Duodenal mucosa (tissue), 2 donors: ENCODE results near the gene CD82.
"Not testable (repeated sequence)": the region's sequence is repeated elsewhere in the genome, so short reads cannot be mapped to it uniquely, and the experiment has no call there.

Source experiments
- H3K27ac ChIP-seq: one replicate; pipeline ENCODE4 v1.7.0; 2013; ENCODE audit warnings: low read depth, low read length
- H3K27me3 ChIP-seq, 2 donors: one replicate each; pipeline ENCODE4 v1.7.0; 2013; ENCODE audit warnings: low read length in 2 of 2, control low read depth in 1 of 2; ENCODE audit not compliant: insufficient read depth in 2 of 2, control insufficient read depth in 1 of 2
- H3K36me3 ChIP-seq, 2 donors: one replicate each; pipeline ENCODE4 v1.7.0; 2013; ENCODE audit warnings: low read length in 2 of 2, control low read depth in 1 of 2; ENCODE audit not compliant: insufficient read depth in 2 of 2, control insufficient read depth in 1 of 2
- H3K4me1 ChIP-seq, 2 donors: one replicate each; pipeline ENCODE4 v1.7.0; 2013; ENCODE audit warnings: low read length in 2 of 2, control low read depth in 1 of 2; ENCODE audit not compliant: insufficient read depth in 2 of 2, control insufficient read depth in 1 of 2
- H3K4me3 ChIP-seq, 2 donors: one replicate each; pipeline ENCODE4 v1.7.0; 2013; ENCODE audit warnings: low read length in 2 of 2, low read depth in 1 of 2
- H3K9ac ChIP-seq, 2 donors: one replicate each; pipeline ENCODE4 v1.7.0; 2013; ENCODE audit warnings: low read length in 2 of 2, low read depth in 1 of 2
- H3K9me3 ChIP-seq, 2 donors: one replicate each; pipeline ENCODE4 v1.7.0; 2013; ENCODE audit warnings: low read length in 2 of 2, control low read depth in 1 of 2; ENCODE audit not compliant: control insufficient read depth in 1 of 2

Gene CD82

DNA sequence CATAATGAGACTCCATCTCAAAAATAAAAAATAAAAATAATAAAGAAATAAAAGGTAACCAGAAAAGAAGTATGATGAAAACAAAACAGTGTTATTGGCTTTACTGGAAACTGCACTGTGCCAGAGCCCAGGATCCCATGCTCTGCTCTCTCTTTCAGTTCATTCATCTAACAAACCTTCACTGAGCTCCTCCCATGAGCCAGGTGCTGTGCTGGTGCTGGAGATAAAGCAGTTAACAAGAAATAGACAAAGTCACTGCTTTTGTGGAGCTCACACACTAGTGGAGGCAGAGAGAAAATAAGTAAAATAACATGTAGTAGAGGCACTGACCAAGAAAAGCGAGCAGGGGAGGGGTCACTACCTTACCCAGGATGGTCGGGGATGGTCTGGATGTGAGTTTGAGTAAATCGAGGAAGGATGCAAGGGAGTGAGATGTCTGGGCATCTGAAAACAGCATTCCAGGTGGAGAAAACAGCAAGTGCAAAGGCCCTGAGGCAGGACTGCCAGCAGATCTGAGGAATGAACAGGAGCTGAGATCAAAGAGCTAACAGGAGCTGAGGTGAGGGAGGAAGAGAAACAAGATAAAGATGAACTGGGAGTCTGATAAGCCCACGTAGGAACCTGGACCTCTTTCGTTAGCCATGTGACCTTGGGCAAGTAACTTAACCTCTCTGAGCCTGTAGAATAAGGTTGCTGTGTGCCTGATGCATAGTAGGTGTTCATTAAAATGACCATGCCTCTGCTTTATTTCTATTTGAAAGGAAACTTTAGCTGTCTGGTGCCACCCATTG lies 31.3 kb upstream of the CD82 start:
- H3K27ac ChIP-seq = no peak overlapping the region
- no peaks in the 10 kb centered on the region for H3K27me3 ChIP-seq

DNA sequence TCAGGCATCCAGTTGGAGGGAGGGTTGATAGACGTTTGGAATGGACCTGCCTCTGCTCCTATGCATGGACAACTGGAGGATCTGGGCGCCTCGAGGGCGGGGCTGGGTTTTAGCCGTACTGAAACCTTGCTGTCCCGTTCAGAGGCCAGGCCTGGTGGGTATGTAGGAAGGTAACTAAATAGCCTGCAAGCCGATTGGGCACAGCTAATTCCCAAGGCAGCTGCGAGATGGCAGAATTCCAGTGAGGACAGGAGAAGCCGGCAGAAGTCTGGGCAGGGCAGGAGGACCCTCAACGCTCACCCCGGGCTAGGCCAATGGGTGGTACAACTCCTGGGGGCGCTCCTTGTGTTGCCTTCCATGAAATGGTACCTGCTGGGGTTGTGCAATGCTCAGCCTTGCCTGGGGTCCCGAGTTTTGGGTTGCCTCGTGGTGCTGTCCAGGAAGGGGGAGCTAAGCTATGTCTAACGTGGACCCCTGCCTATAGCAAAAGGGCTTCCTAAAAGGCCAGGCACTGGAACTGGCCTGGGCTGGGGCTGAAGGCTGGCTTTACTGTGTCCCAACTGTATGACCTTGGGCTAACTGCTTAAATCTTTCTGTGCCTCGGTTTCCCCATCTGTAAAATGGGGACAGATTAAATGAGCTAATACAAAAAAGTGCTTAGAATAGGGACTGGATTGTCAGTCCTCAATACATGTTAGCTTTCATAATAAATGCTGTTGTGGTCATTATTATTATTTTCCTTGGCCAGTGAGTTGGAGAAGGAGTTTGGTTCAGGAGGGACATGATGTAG lies 30.1 kb upstream of the CD82 start:
- no peaks in the 10 kb centered on the region for H3K4me1 ChIP-seq
- no peaks in the 10 kb centered on the region for H3K36me3 ChIP-seq
- no peaks in the 10 kb centered on the region for H3K27me3 ChIP-seq
- no peak overlapping the region for H3K4me3 ChIP-seq
- H3K9me3 ChIP-seq = no peaks in the 10 kb centered on the region
- no peak overlapping the region for H3K27ac ChIP-seq
- no peak overlapping the region for H3K9ac ChIP-seq

More for the DNA sequence above, 31.3 kb upstream of the CD82 start:
- H3K4me1 ChIP-seq = no peaks in the 10 kb centered on the region
- no peaks in the 10 kb centered on the region for H3K36me3 ChIP-seq
- H3K4me3 ChIP-seq = no peak overlapping the region
- H3K9me3 ChIP-seq = no peaks in the 10 kb centered on the region
- no peak overlapping the region for H3K9ac ChIP-seq

DNA sequence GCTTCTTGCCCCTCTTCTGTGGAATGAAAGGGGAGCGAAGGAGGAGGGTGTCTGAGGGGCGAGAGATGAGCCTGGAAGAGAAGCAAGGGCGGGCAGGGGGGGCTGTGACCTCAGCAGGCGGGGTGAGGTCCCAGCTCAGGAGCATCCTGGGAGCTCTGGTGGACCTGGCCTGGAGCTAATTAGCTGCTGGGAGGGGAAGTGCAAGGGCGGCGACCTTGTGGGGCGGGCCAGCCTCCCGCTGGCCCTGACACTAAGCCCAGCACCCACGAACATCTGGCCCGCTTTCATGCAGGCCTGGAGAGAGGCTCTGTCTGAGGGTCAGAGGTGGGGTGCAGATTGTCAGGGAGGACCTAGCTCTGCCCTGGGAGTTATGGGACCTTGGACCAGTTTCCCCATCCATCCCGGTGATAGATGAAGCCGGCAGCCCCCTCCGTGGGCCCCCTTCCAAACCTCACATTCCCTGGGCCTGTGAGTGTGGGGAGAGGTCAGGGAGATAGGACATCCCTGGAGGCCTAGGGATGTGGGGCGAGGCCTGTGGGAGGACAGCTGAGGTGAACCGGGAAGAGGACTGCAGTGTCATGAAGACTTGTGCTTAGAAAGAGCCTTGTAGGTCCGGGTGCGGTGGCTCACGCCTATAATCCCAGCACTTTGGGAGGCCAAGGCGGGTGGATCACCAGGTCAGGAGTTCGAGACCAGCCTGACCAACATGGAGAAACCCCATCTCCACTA lies 28.5 kb upstream of the CD82 start:
- no peaks in the 10 kb centered on the region for H3K27me3 ChIP-seq
- H3K4me3 ChIP-seq = no peak overlapping the region
- H3K27ac ChIP-seq = no peak overlapping the region
- no peaks in the 10 kb centered on the region for H3K36me3 ChIP-seq
- H3K9ac ChIP-seq = no peak overlapping the region
- no peaks in the 10 kb centered on the region for H3K9me3 ChIP-seq
- H3K4me1 ChIP-seq = no peaks in the 10 kb centered on the region

DNA sequence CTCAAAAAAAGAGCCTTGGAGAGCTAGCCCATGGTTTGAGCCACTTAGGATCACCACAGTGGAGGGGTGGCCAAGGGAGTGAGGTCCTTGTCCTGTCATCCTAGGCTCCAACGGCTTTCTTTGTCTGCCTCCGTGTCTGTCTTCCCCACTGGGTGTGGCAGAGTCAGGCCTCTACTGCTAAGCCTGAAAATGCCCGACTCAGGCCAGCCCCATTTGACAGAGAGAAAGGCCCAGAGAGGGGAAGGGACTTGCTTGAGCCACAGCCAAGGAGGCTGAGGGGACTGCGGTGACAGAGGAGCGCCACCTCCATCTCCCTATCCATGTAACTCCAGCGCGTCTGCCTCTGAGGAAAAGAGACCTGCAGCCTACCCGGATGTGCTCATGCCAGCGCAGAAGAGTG lies 27.8 kb upstream of the CD82 start:
- Histone ChIP-seq H3K36me3 (no peaks in the 10 kb centered on the region), H3K9ac (no peak overlapping the region), H3K9me3 (no peaks in the 10 kb centered on the region), H3K27me3 (no peaks in the 10 kb centered on the region), H3K27ac (no peak overlapping the region), H3K4me1 (no peaks in the 10 kb centered on the region), H3K4me3 (no peak overlapping the region)

DNA sequence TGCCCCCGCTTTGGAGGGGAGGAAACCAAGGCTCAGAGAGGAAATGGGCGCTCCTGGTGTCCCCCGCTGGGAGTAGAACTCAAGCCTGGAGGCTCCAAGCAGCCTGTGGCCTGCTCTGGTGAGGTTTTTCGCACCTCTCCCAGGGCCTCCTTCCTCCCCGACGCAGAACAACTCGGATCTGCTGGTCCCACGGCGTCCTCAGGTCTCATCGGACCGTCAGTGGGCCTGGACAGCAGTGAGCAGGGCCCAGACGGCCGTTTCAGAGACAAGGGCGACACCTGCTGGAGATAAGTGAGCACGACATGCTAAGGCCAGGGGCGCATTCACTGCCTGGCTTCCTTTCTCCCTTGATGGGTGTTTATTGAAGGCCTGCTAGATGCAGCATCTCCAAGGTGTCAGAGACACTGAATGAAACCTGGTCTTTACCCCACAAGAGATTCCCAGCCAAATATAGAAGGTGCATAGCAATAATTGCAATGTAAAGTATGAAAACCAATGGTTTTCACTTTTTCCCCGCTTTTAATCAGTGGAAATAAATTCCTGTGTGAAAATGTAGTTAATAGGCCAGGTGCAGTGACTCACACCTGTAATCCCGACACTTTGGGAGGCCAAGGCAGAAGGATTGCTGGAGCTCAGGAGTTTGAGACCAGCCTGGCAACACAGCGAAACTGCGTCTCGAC lies 26.9 kb upstream of the CD82 start:
- Histone ChIP-seq H3K9ac (no peak overlapping the region), H3K27me3 (no peaks in the 10 kb centered on the region), H3K4me3 (no peak overlapping the region), H3K36me3 (no peaks in the 10 kb centered on the region), H3K9me3 (no peaks in the 10 kb centered on the region), H3K27ac (no peak overlapping the region), H3K4me1 (no peaks in the 10 kb centered on the region)

DNA sequence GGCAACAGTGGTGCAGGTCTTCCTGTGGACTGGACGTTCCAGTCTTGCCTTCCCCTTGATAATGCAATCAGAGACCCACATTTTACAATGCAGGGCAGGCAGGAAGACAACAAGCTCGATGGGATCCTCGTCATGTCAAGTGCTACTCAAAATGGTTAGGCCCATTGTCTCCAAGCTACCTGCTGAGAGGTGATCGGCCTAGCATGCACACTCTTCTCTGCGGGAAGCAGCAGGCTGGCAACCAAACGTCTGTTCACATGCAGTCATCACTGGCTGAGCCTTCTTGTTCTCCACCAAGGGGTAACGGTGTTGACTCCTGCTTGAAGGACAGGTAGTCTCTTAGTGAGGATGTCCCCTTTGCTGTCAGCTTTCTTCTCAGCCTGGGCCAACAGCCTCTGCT lies 25.5 kb upstream of the CD82 start:
- Histone ChIP-seq H3K9ac (no peak overlapping the region), H3K4me3 (no peak overlapping the region), H3K9me3 (no peaks in the 10 kb centered on the region), H3K27me3 (no peaks in the 10 kb centered on the region), H3K36me3 (no peaks in the 10 kb centered on the region), H3K4me1 (no peaks in the 10 kb centered on the region), H3K27ac (no peak overlapping the region)

DNA sequence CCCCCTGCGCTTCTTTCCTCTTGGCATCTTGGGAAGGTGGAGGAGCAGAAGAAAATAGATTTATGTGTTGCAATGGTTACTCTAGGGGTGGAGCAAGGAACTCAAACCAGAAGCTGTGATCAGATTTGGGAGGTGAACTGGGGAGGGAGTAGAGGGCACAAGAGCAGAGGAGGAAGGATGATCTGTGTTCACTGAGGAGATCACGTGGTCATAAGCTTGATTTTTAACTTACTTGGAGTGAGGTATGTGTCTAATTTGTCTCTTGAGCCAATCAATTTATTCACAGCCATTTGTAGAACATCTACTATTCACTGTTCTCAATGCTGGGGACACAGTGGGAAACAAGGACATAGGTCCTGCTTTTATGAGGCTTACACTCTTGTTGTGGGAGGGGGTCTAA lies 24.8 kb upstream of the CD82 start:
- no peaks in the 10 kb centered on the region for H3K27me3 ChIP-seq

DNA sequence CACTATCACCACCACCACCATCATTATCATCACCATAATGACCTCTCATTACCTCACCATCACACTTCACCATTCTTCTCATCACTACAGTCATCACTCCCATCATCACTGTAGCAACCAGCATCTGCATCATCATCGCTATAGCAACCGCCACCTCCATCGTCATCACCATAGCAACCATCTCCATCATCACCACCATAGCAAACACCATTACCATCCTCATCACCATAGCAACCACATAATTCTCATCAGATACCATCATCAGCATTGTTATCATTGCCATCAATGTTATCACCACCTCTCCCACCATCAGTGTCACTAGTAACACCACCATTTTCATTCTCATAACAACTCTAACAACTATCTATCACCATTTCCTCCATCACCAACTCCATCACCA lies 23.1 kb upstream of the CD82 start:
- no peaks in the 10 kb centered on the region for H3K27me3 ChIP-seq
- H3K4me3 ChIP-seq = no peak overlapping the region
- no peaks in the 10 kb centered on the region for H3K9me3 ChIP-seq
- H3K4me1 ChIP-seq = no peaks in the 10 kb centered on the region
- H3K36me3 ChIP-seq = no peaks in the 10 kb centered on the region
- H3K27ac ChIP-seq = no peak overlapping the region
- H3K9ac ChIP-seq = no peak overlapping the region

More for the DNA sequence above, 24.8 kb upstream of the CD82 start:
- H3K4me1 ChIP-seq = no peaks in the 10 kb centered on the region
- no peak overlapping the region for H3K4me3 ChIP-seq
- H3K36me3 ChIP-seq = no peaks in the 10 kb centered on the region
- H3K9me3 ChIP-seq = no peaks in the 10 kb centered on the region
- H3K27ac ChIP-seq = no peak overlapping the region
- no peak overlapping the region for H3K9ac ChIP-seq

DNA sequence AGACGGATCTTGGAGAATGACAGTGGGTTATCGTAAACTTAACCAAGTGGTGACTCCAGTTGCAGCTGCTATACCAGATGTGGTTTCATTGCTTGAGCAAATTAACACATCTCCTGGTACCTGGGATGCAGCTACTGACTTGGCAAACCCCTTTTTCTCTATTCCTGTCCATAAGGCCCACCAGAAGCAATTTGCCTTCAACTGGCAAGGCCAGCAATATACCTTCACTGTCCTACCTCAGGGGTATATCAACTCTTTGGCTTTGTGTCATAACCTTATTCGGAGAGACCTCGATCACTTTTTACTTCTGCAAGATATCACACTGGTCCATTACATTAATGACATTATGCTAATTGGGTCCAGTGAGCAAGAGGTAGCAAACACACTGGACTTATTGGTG lies 18.5 kb upstream of the CD82 start:
- not testable (repeated sequence) for H3K27ac ChIP-seq, H3K4me3 ChIP-seq, H3K9me3 ChIP-seq, H3K9ac ChIP-seq, H3K27me3 ChIP-seq, H3K36me3 ChIP-seq, H3K4me1 ChIP-seq

DNA sequence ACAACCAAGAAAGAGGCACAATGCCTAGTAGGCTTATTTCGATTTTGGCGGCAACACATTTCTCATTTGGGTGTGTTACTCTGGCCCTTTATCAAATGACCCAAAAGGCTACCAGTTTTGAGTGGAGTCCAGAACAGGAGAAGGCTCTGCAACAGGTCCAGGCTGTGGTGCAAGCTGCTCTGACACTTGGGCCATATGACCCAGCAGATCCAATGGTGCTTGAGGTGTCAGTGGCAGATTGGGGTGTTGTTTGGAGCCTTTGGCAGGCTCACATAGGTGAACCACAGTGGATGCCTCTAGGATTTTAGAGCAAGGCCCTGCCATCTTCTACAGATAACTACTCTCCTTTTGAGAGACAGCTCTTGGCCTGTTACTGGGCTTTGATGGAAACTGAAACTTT lies 17.9 kb upstream of the CD82 start:
- not testable (repeated sequence) for H3K27me3 ChIP-seq, H3K27ac ChIP-seq, H3K9me3 ChIP-seq, H3K9ac ChIP-seq, H3K4me3 ChIP-seq, H3K4me1 ChIP-seq, H3K36me3 ChIP-seq
